NCI-H748 (cell line): ENCODE data around the gene UBE2I.

Experiments used
- DNase-seq: peaks from one replicate; lab custom pipeline; 2025; ENCODE audit not compliant: unreplicated experiment; lab: John Stamatoyannopoulos, UW

The UBE2I gene

DNA sequence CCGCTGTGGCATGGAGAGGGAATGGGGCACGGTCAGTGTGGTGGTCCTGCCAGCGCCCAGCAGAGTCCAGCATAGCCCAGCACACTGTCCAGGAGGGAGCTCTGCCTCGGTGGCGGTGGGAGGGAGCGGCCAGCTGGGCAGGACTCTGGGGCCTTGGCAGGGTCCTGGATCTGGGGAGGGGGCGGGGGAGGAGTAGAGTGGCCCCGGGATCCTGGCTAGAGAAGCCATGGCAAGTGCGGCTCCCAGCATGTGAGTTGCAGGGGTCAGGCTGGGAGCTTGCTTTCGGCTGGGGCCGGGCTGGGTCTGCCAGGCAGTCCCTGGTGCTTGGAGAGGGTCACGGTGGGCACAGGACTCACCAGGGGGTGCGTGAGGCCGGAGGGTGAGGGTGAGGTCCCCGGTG, 46.2 kb downstream of the UBE2I start:
- no peak for DNase-seq

DNA sequence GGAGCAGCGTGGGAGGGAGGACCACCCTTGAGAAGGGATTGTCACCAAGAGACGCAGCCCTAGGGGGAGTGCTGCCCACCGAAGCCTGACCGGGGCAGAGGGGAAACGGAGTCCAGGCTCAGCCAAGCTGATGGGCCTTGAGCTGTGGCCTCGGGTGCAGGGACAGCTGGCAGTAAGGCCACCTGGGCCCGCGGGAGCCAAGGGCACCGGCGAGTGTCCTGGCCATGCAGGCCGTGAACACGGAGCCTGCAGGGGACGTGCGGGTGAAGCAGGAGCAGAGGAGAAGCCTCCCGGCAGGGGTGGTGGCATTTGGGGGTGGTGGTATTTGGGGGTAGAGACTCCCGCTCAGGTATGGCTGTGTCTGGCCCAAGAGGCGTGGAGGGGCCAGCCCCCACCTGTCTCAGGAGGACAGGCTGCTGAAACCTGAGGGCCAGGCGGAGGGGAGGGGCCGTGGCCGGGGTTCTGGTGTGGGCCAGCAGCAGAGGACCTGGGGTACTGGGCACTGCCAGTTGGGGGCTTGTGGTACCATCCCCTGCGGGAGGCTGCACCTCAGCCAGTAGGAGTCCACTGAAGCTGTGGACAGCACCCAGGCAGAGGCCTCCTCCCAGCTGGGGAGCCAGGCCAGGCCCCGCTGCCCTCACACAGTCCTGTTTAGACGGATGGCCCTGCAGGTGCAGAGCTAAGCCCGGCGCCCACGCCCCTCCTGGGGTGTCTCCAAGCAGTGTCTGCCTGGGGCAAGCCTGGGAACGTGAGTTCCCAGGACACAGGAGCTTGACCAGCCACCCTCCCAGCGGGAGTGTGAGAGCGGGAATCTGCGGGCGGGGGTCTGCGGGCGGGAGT, 46.8 kb downstream of the UBE2I start:
- no peak for DNase-seq

DNA sequence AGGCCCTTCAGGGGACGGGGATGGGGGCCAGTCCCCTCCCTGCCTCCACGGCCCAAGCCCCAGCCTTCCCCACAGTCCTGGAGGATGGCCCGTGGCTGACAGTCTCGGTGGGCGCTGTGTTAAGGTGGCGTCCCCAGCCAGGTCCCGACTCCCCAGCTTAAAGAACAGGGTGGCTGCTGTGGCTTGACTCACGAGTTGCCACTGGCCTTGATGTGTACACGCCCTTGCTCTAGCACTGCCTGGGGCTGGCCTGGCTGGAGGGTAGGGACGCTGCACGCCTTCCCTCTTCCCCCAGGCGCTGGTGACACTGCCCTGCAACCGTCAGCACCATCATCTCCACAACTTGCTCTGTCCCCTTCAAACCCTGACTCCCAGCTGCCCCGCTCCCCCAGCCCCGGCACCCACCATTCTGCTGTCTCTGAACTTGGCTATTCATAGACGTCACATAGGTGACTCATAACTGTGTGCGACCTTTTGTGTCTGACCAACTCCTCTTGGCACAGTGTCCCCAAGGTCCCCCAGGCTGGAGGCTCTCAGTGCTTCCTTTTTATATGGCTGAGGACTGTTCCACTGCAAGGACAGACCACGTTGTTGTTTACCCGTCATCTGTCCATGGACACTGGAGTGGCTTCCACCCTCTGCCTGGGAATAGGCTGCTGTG, 48.6 kb downstream of the UBE2I start:
- no peak for DNase-seq

DNA sequence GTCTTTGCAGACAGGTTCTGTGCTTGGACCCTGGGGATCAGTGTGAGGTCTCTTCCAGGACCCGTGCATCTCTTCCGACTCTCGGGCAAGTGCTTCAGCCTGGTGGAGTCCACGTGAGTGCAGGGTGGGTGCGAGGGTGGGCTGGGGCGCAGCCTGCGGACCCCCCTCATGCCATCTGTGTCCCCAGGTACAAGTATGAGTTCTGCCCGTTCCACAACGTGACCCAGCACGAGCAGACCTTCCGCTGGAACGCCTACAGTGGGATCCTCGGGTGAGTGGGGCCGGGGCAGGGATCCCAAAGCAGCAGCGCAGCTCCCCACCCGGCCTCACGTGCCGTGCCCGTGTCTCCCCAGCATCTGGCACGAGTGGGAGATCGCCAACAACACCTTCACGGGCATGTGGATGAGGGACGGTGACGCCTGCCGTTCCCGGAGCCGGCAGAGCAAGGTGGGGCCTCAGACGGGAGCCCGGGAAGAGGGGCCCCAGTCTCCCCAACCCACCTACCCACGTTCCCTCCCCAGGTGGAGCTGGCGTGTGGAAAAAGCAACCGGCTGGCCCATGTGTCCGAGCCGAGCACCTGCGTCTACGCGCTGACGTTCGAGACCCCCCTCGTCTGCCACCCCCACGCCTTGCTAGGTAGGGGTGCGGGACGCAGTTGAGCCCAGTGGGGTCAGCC, 52.4 kb downstream of the UBE2I start:
- no peak for DNase-seq

DNA sequence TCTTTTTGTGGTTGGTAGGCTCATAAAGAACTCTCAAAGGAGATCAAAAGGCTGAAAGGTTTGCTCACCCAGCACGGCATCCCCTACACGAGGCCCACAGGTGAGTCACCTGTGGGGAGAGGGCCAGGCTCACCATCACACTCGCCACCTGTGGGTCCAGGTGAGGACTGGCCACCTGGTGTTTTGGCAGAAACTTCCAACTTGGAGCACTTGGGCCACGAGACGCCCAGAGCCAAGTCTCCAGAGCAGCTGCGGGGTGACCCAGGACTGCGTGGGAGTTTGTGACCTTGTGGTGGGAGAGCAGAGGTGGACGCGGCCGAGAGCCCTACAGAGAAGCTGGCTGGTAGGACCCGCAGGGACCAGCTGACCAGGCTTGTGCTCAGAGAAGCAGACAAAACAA, 53.4 kb downstream of the UBE2I start:
- no peak for DNase-seq

DNA sequence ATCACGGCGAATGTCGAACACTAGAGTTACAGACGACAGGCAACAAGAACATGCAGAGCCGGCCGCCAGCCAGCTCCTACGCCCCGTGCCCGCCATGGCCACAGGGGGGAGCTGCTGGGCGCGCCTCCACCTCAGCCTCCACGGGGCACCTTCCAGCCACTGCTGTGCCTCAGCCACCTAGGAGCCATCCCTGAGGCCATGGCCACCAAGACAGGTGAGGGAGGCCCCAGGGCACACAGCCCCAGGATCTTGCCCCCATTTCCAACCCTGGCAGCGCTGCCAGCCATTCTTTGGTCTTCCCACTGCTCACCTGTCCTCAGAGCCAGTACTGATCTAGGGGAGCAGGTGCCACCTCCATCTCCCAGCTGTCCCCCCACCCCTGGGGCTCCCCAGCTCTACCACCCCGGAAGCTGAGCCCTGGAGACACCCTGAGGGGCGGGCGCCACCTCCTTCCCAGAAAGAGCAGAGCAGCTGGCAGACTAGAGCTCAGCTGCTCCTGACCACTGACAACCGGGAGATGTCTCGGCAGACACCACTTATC, 54.1 kb downstream of the UBE2I start:
- DNase-seq: peak; percentile 36

DNA sequence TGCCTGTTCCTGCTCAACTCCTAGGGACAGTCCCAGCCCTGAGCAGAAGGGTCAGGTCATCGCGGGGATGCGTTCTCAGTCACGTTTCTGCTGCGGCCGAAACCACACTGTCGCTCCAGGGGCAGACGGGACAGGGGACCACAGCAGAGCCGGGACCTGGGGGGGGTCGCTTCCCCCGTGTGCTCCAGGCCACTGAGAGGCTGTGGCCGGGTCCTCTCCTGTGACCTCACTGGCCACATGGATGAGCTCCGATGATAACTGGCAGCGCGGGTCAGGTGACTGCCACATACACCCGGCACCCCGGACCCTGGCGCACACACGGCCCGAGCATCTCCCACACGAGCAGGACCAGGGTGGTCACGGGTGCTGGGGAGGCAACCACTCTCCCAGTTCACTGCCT, 55.1 kb downstream of the UBE2I start:
- no peak for DNase-seq

DNA sequence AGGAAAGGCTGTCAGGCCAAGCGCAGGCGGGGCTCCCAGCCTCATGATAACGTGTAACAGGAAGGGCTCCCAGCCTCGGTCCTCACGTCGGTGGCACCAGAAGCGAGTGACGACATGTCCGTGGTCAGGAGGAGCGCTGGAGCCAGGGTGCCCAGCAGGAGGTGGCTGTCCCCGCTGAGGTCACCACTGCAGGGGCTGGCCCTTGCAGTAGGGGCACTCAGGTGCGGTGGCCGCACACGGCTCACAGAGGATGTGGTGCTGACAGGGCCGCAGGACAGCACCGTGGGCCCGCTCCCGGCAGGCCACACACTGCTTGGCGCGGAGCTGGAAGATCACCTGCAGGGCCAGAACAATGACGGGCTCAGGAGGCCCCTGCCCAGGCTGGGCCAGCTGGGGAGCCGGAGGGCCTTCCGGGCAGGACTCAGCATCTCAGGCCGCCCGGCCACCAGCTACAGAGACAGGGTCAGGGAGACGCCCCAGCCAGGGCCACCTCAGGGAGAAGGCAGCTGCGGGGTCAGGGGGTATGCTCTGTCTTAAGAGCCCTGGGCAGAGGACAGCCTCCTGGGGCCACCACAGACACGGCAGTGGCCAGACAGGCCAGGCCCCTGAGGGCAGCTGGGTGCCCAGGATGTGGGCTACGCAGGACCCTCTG, 56.8 kb downstream of the UBE2I start:
- no peak for DNase-seq

DNA sequence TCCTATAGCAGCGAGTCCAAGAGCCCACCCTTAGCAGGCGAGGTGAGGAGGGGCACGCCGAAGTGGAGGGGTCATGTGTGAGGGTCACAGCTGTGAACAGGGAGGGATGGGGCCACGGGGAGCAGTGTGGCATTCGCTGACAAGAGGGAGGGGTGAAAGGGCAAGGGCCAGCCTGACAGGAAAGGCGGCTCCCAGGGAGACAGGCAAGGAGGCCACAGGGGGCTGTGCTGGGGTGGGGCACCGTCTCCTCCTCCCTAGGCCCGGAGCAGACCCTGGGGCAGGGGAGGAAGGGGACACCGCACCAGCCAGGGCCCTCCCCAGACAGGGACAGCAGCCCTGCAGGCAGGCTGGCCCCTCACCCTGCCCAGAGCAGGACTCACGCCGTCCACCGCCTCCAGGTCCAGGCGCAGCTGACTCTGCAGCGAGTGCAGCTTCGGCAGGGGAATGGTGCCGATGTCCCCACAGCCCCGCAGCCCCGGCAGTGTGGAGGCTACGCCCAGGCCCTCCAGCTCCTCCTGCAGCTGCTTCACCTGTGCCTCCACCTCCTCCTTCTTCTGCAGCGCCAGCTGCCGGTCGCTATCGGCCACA, 57.4 kb downstream of the UBE2I start:
- DNase-seq: peak; percentile 14

DNA sequence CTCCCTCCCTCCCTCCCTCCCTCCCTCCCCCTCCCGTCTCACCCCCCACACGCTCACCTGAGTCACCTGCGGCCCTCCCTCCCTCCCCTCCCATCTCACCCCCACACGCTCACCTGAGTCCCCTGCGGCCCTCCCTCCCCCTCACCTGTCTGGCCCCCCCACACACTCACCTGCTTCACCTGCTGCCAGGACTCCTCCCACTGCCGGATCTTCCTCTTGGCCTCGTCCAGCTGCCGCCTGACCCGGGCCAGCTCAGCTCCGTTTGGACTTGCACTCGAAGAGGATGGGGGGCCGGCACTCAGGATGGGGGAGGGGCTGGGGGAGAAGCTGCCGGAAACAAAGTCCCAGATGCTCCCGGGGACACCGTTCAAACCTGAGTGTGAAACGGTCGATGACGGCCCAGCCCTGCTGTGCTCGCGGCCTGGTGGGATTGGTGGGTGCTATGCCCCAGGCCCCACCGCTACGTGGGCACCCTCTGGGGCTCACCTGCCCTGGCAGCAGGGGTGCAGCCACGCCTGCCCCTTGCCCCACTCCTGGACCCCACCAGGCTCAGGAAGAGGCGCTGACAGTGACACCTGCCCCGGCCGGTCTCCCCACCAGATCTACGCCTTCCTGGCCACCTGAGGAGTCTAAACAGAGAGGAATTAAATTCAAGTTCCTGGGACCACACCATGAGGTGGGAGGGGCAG, 58.2 kb downstream of the UBE2I start:
- peak; percentile 15 for DNase-seq

DNA sequence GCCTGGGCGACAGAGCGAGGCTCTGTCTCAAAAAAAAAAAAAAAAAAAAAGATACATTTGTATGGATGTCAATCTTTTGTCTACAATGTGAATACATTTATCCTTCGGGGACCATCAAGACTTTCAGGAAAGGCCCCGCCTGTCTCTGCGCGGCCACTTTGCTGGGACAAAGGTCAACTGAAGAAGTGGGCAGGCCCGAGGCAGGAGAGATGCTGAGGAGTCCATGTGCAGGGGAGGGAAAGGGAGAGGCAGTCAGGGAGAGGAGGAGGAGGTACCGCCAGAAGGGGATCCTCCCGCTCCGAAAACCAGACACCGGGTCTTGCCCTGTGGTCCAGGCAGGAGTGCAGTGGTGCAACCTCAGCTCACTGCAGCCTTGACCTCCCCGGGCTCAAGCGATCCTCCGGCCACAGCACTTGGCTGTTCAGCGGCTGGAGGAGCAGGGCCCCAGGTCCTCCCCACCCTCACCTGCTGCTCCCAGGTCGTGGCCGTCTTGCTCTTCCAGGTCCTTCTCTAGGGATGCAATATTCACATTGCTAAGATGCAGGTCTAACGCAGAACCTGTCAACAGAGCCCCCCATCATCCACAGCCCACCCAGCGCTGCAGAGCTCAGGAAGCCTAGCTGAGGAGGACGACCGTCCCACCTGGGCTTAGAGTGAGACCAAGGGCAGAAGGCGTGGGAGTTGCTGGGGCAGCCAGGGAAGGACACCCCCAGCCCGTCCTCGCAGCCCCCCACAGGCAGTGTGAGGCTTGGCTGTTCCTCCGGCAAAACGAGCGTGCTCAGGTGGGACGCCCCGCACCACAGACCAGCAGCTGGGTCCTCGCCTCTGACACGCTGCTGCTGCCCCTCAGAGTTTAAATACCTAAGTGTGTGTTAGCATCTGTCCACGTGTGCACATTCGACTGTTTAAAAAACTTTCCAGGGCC, 61.9 kb downstream of the UBE2I start:
- no peak for DNase-seq

DNA sequence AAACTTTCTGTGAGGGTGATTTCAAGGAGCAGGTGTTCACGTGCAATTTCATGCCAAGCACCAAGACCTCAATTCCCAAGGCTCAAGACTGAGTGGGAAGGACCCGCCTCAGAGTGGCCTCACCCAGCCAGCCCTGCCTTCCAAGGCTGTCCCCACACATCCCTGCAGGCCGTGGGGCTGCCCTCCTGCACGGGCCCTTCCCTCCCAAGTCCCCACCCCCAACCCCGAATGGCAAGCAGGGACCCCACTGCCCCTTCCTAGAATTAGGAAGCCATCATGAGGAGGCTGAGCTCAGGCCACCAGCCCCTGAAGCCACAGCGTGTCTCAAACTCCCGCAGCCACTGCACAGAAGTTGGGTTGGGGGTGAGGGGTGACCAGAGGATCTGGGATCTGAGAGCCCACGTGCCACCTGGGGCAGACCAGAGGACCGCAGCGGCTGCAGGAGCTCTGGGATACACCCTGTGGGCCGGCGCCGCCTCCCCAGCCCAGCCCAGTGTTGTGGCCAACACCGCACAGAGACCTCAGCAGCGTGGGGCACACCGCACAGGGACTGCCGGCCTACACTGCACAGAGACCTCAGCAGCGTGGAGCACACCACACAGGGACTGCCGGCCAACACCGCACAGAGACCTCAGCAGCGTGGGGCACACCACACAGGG, 63.0 kb downstream of the UBE2I start:
- DNase-seq: no peak

DNA sequence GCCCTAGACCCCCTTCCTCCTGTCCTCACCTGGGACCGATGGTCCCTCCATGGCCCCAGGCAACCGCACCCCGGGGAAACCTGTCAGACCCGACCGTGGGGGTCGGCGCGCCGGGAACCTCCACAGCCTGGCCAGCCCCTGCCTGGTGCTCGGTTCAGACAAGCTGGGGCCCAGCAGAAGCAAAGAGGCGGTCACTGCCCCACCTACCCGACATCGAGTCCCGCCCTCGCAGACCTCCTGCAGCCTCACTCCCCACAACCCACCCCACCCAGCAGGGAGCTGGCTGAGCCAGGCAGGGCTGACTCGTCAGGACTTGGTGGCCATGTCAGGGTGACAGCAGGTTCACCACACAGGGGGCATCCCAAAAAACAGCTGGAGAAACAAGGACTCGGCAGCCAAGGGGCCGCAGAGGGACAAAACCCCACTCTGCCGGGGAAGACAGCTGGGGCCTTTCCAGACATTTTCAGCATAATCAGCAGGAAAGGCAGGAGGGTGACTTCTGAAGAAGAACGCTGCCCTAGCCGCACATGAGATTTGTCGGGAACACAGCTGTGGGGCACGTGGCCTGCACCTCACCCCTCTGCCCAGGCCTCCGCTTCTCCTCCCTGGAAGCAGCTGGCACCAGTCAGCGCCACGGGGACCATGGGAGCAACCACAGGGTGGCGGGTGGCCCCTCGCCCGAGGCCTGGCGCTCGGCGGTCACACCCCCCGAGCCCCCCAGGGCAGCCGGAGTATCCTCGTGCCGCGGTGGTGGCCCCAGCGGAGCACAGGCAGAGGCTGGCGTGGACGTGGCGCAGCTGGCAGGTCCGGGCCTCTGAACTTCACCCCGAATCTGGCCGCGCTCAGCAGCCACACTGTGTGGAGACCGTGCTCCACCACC, 65.2 kb downstream of the UBE2I start:
- DNase-seq: no peak

DNA sequence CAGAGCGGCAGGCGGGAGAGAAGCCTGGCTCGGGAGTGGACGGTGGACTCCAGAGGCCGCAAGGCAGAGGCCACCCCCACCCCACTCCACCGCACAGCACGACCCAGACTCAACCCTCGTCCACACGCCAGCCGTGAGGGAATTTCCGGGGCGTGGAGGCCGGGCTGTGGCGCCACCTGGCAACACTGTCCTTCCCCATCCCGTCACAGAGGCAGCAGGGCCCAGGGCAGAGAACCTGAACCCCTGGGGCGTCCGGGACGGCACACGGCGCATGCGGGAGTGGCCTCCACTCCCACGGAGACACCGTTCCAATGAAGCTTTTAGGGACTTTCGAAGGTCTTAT, 65.8 kb downstream of the UBE2I start:
- no peak for DNase-seq

DNA sequence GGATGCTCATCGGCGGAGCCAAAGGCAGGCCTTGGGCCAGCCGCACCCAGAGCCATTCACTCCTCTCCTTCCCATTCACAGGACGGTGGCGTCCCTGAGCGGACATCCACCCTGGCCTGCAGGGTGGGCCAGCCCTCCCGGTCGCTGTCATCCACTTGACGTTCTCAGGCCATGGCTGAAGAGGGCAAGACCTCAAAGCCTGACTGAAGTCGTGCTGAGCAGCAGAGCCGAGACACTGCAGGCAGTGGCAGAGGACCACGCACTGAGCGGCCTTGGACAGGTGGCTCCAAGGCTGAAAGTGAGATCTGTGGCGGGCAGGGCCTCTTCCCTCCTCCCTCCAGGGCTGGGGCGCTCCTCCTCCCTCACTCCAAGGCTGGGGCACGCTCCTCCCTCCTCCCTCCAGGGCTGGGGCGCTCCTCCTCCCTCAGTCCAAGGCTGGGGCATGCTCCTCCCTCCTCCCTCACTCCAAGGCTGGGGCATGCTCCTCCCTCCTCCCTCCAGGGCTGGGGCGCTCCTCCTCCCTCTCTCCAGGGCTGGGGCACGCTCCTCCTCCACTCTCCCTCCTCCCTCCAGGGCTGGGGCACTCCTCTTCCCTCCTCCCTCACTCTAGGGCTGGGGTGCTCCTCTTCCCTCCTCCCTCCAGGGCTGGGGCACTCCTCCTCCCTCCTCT, 66.4 kb downstream of the UBE2I start:
- no peak for DNase-seq
